Esophagus muscularis mucosa (tissue), 4 donors: Measurements from ENCODE around the gene PTGR1.

ENCODE experiments used
- CTCF ChIP-seq, 3 experiments: fragments of 200-600 bp in 2 of 3; fragments of 450-650 bp in 1 of 3; sonication (generic) in 2 of 3; IDR thresholded peaks; one replicate each; pipeline ENCODE4 v1.5.1; 2017 to 2019; ENCODE audit warnings: antibody characterized with exemption in 3 of 3, mild to moderate bottlenecking in 2 of 3, moderate library complexity in 1 of 3
- EP300 ChIP-seq: sonication (generic); formaldehyde crosslinking; IDR thresholded peaks from one replicate; pipeline ENCODE4 v1.6.1; 2017; ENCODE audit warnings: antibody characterized with exemption
- POLR2A ChIP-seq: fragments of 450-650 bp; IDR thresholded peaks from one replicate; pipeline ENCODE4 v1.6.1; 2017; ENCODE audit warnings: antibody characterized with exemption, moderate library complexity, mild to moderate bottlenecking, low read depth
- POLR2AphosphoS5 ChIP-seq, 2 donors: sonication (generic); formaldehyde crosslinking; IDR thresholded peaks; one replicate each; pipeline ENCODE4 v1.6.1; 2017; ENCODE audit warnings: antibody characterized with exemption in 2 of 2

- no peak for TF ChIP-seq CTCF (IDR thresholded peaks at IDR 0.05)
- TF ChIP-seq POLR2AphosphoS5 (IDR thresholded peaks at IDR 0.05), result no peak
- TF ChIP-seq EP300, result no peak
- TF ChIP-seq POLR2A, result no peak
These were observed 33.9 kb upstream of the PTGR1 start for GRCh38 chr9:111633389-111633736.
